B cell (primary cell): ENCODE measurements around the gene PRTFDC1. TPM values are rescaled to one million over a fixed set of nuclear protein-coding genes. Genes with fewer than 3 reads are reported as not detected.

Experiments
- ATAC-seq: fragments of 200-7000 bp; cut with Tn5 transposase; one replicate; pipeline ENCODE4 v1.10.0; 2021; ENCODE audit warnings: low read depth, mild to moderate bottlenecking, moderate number of reproducible peaks, moderate library complexity
- CTCF ChIA-PET: fragments of 350-600 bp; sonication (Branson Sonifier 250); formaldehyde crosslinking; loops from one replicate; lab custom pipeline; 2021; ENCODE audit warnings: antibody characterized with exemption, inconsistent platforms; lab: Charles Lee
- POLR2A ChIA-PET: fragments of 350-600 bp; sonication (Branson Sonifier 250); formaldehyde crosslinking; loops from one replicate; lab custom pipeline; 2021; ENCODE audit warnings: antibody characterized with exemption; lab: Charles Lee
- DNase-seq: peaks from one replicate; pipeline ENCODE4 v3.0.0; 2013
- H2AFZ ChIP-seq: 2 replicates; pipeline ENCODE4 v1.6.1; 2012; ENCODE audit warnings: mild to moderate bottlenecking, low read depth, low read length; ENCODE audit not compliant: insufficient read depth, poor library complexity, severe bottlenecking
- H3K27ac ChIP-seq, 2 donors: 1 replicate in 1 of 2; 2 replicates in 1 of 2; pipeline ENCODE4 v1.5.1; 2012 to 2013; ENCODE audit warnings: low read length in 2 of 2, mild to moderate bottlenecking in 2 of 2, moderate library complexity in 1 of 2
- H3K27me3 ChIP-seq, 4 experiments: fragments of 200-600 bp in 1 of 4; sonication (generic) in 1 of 4; replicated peaks in 1 of 4; 1 replicate in 2 of 4; 2 replicates in 2 of 4; pipeline versions ENCODE4 v1.6.1 to v1.7.0; 2013 to 2016; ENCODE audit warnings: low read length in 3 of 4, mild to moderate bottlenecking in 2 of 4, mixed read lengths in 1 of 4, moderate library complexity in 1 of 4; ENCODE audit not compliant: insufficient read depth in 4 of 4, control insufficient read depth in 3 of 4; ENCODE audit errors: control extremely low read depth in 1 of 4
- H3K36me3 ChIP-seq, 2 experiments: replicated peaks in 1 of 2; 1 replicate in 1 of 2; 2 replicates in 1 of 2; pipeline versions ENCODE4 v1.6.1 to v1.7.1; 2013; ENCODE audit warnings: low read length in 1 of 2; ENCODE audit not compliant: insufficient read depth in 2 of 2, control insufficient read depth in 1 of 2; ENCODE audit errors: control extremely low read depth in 1 of 2, extremely low read depth in 1 of 2
- H3K4me1 ChIP-seq, 2 donors: fragments of 200-600 bp in 1 of 2; sonication (generic) in 1 of 2; 1 replicate in 1 of 2; 2 replicates in 1 of 2; pipeline versions ENCODE4 v1.5.1 to v1.6.1; 2013 to 2017; ENCODE audit warnings: low read length in 2 of 2; ENCODE audit not compliant: control insufficient read depth in 2 of 2, insufficient read depth in 2 of 2
- H3K4me2 ChIP-seq: replicated peaks from 2 replicates; pipeline ENCODE3; 2012; ENCODE audit warnings: mild to moderate bottlenecking, low read depth, low read length; ENCODE audit not compliant: poor library complexity, severe bottlenecking
- H3K4me3 ChIP-seq, 5 experiments: fragments of 200-600 bp in 1 of 5; sonication (generic) in 1 of 5; 1 replicate in 3 of 5; 2 replicates in 2 of 5; pipeline versions ENCODE4 v1.5.1 to v1.7.0; 2011 to 2016; ENCODE audit warnings: low read length in 4 of 5, mild to moderate bottlenecking in 4 of 5, low read depth in 2 of 5, control low read depth in 1 of 5, moderate library complexity in 1 of 5; ENCODE audit not compliant: insufficient read depth in 1 of 5; ENCODE audit errors: control extremely low read depth in 1 of 5, extremely low read depth in 1 of 5
- H3K79me2 ChIP-seq: fragments of 200-600 bp; sonication (generic); one replicate; pipeline ENCODE4 v1.6.0; 2016; ENCODE audit warnings: low read length; ENCODE audit not compliant: control insufficient read depth, insufficient read depth
- H3K9ac ChIP-seq: fragments of 200-600 bp; sonication (generic); 2 replicates; pipeline ENCODE4 v1.6.1; 2017; ENCODE audit warnings: mild to moderate bottlenecking, low read length, moderate library complexity
- H3K9me3 ChIP-seq, 3 donors: one replicate each; pipeline versions ENCODE4 v1.6.1 to v1.7.1; 2013; ENCODE audit warnings: low read length in 2 of 3; ENCODE audit not compliant: control insufficient read depth in 2 of 3, insufficient read depth in 1 of 3; ENCODE audit errors: control extremely low read depth in 1 of 3
- H4K20me1 ChIP-seq: 2 replicates; pipeline ENCODE4 v1.6.0; 2012; ENCODE audit warnings: mild to moderate bottlenecking, low read length; ENCODE audit not compliant: insufficient read depth, control insufficient read depth, poor library complexity, severe bottlenecking
- H3K27ac Mint-ChIP-seq: one replicate; pipeline ENCODE4 v1.8.0; 2021; ENCODE audit warnings: mixed read lengths
- H3K27me3 Mint-ChIP-seq: one replicate; pipeline ENCODE4 v1.8.0; 2021; ENCODE audit warnings: mixed read lengths
- H3K4me1 Mint-ChIP-seq: one replicate; pipeline ENCODE4 v1.8.0; 2021; ENCODE audit warnings: mixed read lengths
- H3K4me3 Mint-ChIP-seq: one replicate; pipeline ENCODE4 v1.8.0; 2021; ENCODE audit warnings: mixed read lengths
- H3K9me3 Mint-ChIP-seq: one replicate; pipeline ENCODE4 v1.8.0; 2022; ENCODE audit warnings: mixed read lengths; ENCODE audit not compliant: insufficient read depth
- EZH2 ChIP-seq: IDR thresholded peaks from 2 replicates; pipeline ENCODE4 v1.6.1; 2012; ENCODE audit warnings: borderline replicate concordance, low read depth, mild to moderate bottlenecking, moderate library complexity, low read length; ENCODE audit not compliant: insufficient read depth, poor library complexity, severe bottlenecking
- WGBS: methylation state at CpG from one replicate; pipeline ENCODE4 v1.1.5; 2013; ENCODE audit warnings: missing lambda C conversion rate; ENCODE audit not compliant: insufficient coverage; 5-methylcytosine and 5-hydroxymethylcytosine counted together
- intact Hi-C: fragments of 100-400 bp; cut with micrococcal nuclease; formaldehyde crosslinking; loops from one replicate; pipeline ENCODE4 v1.10.0; 2022
- polyA plus RNA-seq: library from polyadenylated mRNA; depleted of rRNA; stranded (reverse); fragments of >200 nt; gene quantifications from 2 replicates; pipeline ENCODE4 v1.2.3, GENCODE V29; 2012
- total RNA-seq, 2 donors: library from RNA; stranded (reverse); fragments of 120-200 nt in 1 of 2; gene quantifications; 1 replicate in 1 of 2; 2 replicates in 1 of 2; pipeline versions ENCODE4 v1.2.3 to v1.2.4, GENCODE V29; 2013 to 2022
- TF ChIP-seq, protein P1 (sequence below): fragments of 200-600 bp; IDR thresholded peaks from one replicate; pipeline ENCODE4 v1.8.0; 2022; ENCODE audit warnings: antibody characterized with exemption, mild to moderate bottlenecking

The PRTFDC1 gene
- total and polyA plus RNA-seq, 2 donors (not counting 1 experiment from before 2014, with no cell fraction given), result 0.63 TPM; not detected in 1

DNA sequence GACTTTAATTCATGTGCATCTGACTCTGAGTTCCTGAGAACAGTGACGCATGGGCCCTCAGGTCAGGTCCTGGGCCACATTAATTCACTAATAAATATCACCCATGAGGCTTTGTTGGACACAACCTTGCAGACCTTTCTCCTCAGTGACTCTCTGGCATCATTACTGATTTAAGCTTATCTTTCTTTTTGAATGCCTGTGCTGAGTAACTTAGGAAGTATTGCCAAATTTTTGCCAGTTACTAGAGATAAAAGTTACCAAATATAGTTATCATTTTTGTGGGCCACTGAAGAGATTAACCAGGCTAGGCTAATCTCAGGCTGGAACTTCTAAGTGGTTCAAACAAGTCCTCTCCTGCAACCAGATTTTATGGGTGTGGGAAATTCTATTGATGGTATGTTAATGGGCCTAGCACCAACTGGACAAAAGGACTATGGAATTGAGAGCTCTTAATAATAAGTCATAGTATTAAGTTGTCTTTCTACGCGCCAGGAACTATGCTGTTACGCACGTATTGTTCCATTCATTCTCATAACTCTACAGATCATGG is 28.8 kb upstream of the PRTFDC1 start:
- Mint-ChIP-seq H3K27me3 (peaks cover 4% of the 10 kb centered on the region), H3K9me3 (no peaks in the 10 kb centered on the region)
- CTCF ChIA-PET, result no interaction called here

DNA sequence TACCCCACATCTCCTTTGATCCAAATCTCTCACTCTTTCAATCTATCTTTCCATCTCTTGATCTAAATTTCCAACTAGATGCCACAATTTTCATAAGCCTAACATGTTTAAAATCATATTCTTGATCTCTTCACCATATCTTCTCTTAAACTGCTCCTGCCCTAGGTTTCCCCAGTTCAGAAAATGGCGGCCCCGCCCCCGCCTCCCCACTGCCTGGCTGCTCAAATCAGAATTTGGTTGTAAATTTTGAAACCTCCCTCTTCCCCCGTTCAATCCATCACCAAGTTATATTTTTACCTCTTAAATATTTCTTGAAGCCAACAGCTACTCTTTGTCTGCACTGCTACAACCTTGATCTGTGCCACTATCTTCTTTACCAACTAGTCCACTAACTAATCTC is 27.3 kb upstream of the PRTFDC1 start:
- no peaks in the 10 kb centered on the region for H4K20me1 ChIP-seq
- H3K27me3 Mint-ChIP-seq, result peaks cover 13% of the 10 kb centered on the region
- 95% methylated on average over 4 of the region's 4 CpGs for WGBS
- no peak overlapping the region for H3K9ac ChIP-seq
- H3K4me1 Mint-ChIP-seq, result no peaks in the 10 kb centered on the region
- H3K27ac Mint-ChIP-seq, result no peak overlapping the region
- no peak overlapping the region for H3K27ac ChIP-seq
- no peak overlapping the region for H3K4me3 Mint-ChIP-seq
- DNase-seq (no peak), ATAC-seq (no peak)
- no peaks in the 10 kb centered on the region for H3K79me2 ChIP-seq
- peaks cover 0 to 4% (median 0%) of the 10 kb centered on the region in 3 donors for H3K9me3 ChIP-seq
- no peak overlapping the region for H3K4me3 ChIP-seq
- no peak overlapping the region for H2AFZ ChIP-seq
- no peaks in the 10 kb centered on the region for H3K9me3 Mint-ChIP-seq
- POLR2A ChIA-PET, result no interaction called here
- intact Hi-C loops, result no loop called here
- no peaks in the 10 kb centered on the region for H3K36me3 ChIP-seq
- H3K4me2 ChIP-seq, result no peak overlapping the region
- CTCF ChIA-PET, result interaction anchor here (0.8 kb wide), 1 partner anchor 9 kb away, joined by 3 read pairs; no protein-coding TSS in a partner anchor
- no peaks in the 10 kb centered on the region for H3K4me1 ChIP-seq
- H3K27me3 ChIP-seq, result peaks cover 0 to 8% (median 0%) of the 10 kb centered on the region in 4 experiments
- TF ChIP-seq EZH2, result no peak
- TF ChIP-seq, protein P1, sequence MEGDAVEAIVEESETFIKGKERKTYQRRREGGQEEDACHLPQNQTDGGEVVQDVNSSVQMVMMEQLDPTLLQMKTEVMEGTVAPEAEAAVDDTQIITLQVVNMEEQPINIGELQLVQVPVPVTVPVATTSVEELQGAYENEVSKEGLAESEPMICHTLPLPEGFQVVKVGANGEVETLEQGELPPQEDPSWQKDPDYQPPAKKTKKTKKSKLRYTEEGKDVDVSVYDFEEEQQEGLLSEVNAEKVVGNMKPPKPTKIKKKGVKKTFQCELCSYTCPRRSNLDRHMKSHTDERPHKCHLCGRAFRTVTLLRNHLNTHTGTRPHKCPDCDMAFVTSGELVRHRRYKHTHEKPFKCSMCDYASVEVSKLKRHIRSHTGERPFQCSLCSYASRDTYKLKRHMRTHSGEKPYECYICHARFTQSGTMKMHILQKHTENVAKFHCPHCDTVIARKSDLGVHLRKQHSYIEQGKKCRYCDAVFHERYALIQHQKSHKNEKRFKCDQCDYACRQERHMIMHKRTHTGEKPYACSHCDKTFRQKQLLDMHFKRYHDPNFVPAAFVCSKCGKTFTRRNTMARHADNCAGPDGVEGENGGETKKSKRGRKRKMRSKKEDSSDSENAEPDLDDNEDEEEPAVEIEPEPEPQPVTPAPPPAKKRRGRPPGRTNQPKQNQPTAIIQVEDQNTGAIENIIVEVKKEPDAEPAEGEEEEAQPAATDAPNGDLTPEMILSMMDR, result no peak

More for the DNA sequence above, 28.8 kb upstream of the PRTFDC1 start:
- WGBS, result no CpG with 5 or more reads among the region's 5 CpGs
- intact Hi-C loops, result no loop called here
- Histone ChIP-seq H3K27me3 (peaks cover 0 to 8% (median 0%) of the 10 kb centered on the region in 4 experiments), H4K20me1 (no peaks in the 10 kb centered on the region), H3K79me2 (no peaks in the 10 kb centered on the region), H3K27ac (no peak overlapping the region), H3K4me1 (no peaks in the 10 kb centered on the region), H3K4me2 (no peak overlapping the region), H3K4me3 (no peak overlapping the region), H2AFZ (no peak overlapping the region), H3K9ac (no peak overlapping the region), H3K36me3 (no peaks in the 10 kb centered on the region), H3K9me3 (peaks cover 0 to 4% (median 0%) of the 10 kb centered on the region in 3 donors)
- POLR2A ChIA-PET, result no interaction called here
- Mint-ChIP-seq H3K4me1 (no peaks in the 10 kb centered on the region), H3K4me3 (no peak overlapping the region), H3K27ac (no peak overlapping the region)
- TF ChIP-seq, protein P1, result no peak
- TF ChIP-seq EZH2, result no peak
- DNase-seq (no peak), ATAC-seq (no peak)
